PFSK-1 (cell line): Measurements from ENCODE around the gene ASB10.

ENCODE experiments used
- POLR2AphosphoS5 ChIP-seq: IDR thresholded peaks from 2 replicates; pipeline ENCODE4 v1.6.1; 2012; ENCODE audit warnings: low read depth, mild to moderate bottlenecking, control low read depth, low read length, moderate library complexity
- TF ChIP-seq, protein P1 (sequence below), 2 experiments: IDR thresholded peaks; 2 replicates each; pipeline versions ENCODE4 v1.6.1 to v1.8.0; 2011 to 2012; ENCODE audit warnings: low read depth in 2 of 2, low read length in 2 of 2, control low read depth in 1 of 2, inconsistent platforms in 1 of 2, mild to moderate bottlenecking in 1 of 2, moderate library complexity in 1 of 2; ENCODE audit not compliant: insufficient read depth in 1 of 2

DNA sequence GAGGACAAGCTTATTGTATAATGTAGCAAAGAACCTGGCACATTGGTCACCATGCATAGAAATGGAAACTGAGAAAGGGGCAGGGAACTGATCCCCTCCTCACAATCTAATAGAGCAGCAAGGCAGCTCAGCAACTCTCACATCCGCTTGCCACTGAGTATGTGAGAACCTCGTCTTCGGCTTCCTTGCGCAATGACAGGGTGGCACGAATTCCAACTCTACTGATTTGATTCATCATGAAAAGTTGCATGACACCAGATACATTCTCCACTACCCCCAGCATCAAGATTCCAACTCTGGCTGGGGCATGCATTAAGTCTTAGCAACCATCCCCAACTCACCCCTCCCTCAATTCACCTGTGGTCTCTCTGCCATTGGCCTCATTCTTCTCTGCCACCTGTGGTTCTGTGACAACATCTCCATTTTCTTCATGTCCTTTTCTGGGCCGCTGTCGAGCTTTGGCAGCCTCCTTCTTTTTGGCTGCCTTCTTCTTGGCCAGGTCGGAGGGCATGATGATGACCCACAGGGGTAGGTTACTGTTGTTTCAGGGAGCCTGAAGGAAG, 39.0 kb upstream of the ASB10 start:
- TF ChIP-seq POLR2AphosphoS5: no peak
- TF ChIP-seq, protein P1, sequence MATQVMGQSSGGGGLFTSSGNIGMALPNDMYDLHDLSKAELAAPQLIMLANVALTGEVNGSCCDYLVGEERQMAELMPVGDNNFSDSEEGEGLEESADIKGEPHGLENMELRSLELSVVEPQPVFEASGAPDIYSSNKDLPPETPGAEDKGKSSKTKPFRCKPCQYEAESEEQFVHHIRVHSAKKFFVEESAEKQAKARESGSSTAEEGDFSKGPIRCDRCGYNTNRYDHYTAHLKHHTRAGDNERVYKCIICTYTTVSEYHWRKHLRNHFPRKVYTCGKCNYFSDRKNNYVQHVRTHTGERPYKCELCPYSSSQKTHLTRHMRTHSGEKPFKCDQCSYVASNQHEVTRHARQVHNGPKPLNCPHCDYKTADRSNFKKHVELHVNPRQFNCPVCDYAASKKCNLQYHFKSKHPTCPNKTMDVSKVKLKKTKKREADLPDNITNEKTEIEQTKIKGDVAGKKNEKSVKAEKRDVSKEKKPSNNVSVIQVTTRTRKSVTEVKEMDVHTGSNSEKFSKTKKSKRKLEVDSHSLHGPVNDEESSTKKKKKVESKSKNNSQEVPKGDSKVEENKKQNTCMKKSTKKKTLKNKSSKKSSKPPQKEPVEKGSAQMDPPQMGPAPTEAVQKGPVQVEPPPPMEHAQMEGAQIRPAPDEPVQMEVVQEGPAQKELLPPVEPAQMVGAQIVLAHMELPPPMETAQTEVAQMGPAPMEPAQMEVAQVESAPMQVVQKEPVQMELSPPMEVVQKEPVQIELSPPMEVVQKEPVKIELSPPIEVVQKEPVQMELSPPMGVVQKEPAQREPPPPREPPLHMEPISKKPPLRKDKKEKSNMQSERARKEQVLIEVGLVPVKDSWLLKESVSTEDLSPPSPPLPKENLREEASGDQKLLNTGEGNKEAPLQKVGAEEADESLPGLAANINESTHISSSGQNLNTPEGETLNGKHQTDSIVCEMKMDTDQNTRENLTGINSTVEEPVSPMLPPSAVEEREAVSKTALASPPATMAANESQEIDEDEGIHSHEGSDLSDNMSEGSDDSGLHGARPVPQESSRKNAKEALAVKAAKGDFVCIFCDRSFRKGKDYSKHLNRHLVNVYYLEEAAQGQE (IDR thresholded peaks at IDR 0.05; ENCODE audit: insufficient read depth in 1 of 2, low read depth in 2 of 2, low read length in 2 of 2): no peak
